Motor neuron (in vitro differentiated cells): Measurements from ENCODE around the gene SHC1. TPM values are rescaled to one million over a fixed set of nuclear protein-coding genes. Genes with fewer than 3 reads are reported as not detected.

Experiments used
- ATAC-seq, 8 experiments: fragments of 200-7000 bp; cut with Tn5 transposase; replicated peaks in 6 of 8; 2 replicates each; pipeline ENCODE4 v1.8.0; 2021; ENCODE audit warnings: mild to moderate bottlenecking in 8 of 8, moderate library complexity in 8 of 8
- H3K27ac ChIP-seq, 2 donors: fragments of 250-450 bp; sonication (Bioruptor Pico); 2 replicates each; pipeline ENCODE4 v1.9.0; 2021; ENCODE audit warnings: antibody characterized with exemption in 2 of 2, mild to moderate bottlenecking in 2 of 2, moderate library complexity in 1 of 2
- H3K4me1 ChIP-seq, 2 donors: fragments of 250-450 bp; sonication (Bioruptor Pico); replicated peaks in 1 of 2; 2 replicates each; pipeline ENCODE4 v1.6.1; 2021; ENCODE audit warnings: antibody characterized with exemption in 2 of 2, mild to moderate bottlenecking in 2 of 2, moderate library complexity in 1 of 2
- H3K4me3 ChIP-seq, 5 donors: fragments of 250-450 bp; sonication (Bioruptor Pico); 2 replicates each; pipeline ENCODE4 v1.9.0; 2021; ENCODE audit warnings: antibody characterized with exemption in 5 of 5, mild to moderate bottlenecking in 5 of 5, moderate library complexity in 4 of 5
- WGBS, 10 experiments: fragments of 450-650 bp; shearing (Covaris generic); methylation state at CpG; one replicate each; pipeline ENCODE4 v1.0.0; 2022; 5-methylcytosine and 5-hydroxymethylcytosine counted together
- in situ Hi-C, 9 experiments: fragments of 400-800 bp; cut with MboI; loops; one replicate each; pipeline ENCODE4 v1.15.0; 2021; ENCODE audit warnings: low sequenced_read_pairs in 9 of 9, low pct_unique_long_range_greater_than_20kb in 2 of 9; ENCODE audit not compliant: unreplicated experiment in 9 of 9
- total RNA-seq, 8 experiments: library from RNA; unstranded; fragments of 300-600 nt; gene quantifications; 2 replicates each; pipeline versions ENCODE4 v1.2.3 to v1.2.4, GENCODE V29; 2022

Gene SHC1
- total RNA-seq, 8 experiments from 2014 or later = 24.8 to 184 (median 53.5) TPM

DNA sequence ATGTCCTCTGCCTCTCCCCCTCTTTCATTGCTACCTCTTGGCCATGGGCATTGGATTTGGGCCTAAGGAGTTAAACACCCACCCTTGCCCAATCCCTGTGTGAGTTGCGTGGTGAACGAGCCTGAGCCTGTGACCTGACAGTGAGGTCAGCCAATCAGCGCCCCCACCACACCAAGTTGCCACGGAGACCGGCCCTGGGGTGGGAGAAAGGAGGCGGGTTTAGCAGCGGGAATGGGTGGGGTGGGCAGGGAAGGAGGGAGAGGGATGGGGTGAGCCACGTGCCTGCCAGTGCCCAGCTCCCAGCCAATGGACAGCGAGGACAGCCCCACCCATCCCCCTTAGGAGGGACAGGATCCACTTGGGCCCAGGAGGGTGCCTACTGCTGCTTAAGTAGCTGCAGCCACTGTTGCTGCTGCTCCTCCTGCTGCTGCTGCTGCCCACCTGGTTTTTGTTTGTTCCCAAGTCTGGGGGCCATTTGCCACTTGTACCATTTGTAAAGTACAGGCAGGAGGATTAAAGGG is 41.5 kb upstream of the SHC1 start:
- ATAC-seq = peak; percentile 76 to 94 (median 87)
- WGBS, 10 experiments = 0% methylated on average over 2 of the region's 9 CpGs; no CpG with 5 or more reads in 9 of the 10 experiments
- H3K4me1 ChIP-seq = peaks cover 30 to 32% of the 10 kb centered on the region in 2 donors
- H3K4me3 ChIP-seq = no peak overlapping the region
- H3K27ac ChIP-seq = peak overlapping the region; percentile 48 to 68
- in situ Hi-C loops = no loop called here

DNA sequence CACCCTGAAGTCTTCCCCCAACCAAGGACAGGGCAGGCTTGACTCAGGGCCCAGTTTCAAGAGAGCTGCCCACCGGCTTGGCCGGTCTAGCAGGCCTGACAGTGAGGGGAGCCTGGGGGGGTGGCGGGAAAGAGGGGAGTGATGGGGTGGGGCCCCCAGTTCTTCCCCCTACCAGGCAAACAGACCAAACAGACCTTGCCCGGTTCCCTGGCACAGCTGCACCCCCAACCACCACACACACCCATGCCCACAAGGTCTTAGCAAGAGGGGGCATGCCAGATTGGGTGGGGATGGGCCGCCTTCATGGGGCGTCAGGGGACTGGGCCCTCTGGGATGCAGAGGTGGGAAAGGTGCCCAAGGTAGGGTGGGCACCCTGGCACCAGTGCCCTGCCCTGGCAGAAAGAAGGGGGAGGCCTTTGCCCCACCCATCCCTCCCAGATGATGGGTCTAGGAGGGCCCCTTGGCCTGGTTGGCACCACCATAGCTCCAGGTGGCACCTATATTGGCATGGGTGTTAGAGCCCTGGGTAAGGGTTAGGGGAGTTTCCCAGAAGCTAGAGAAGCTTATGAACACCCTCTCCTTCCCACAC is 41.0 kb upstream of the SHC1 start:
- no peak overlapping the region for H3K4me3 ChIP-seq
- peak overlapping the region; percentile 48 to 68 for H3K27ac ChIP-seq
- peaks cover 26 to 27% of the 10 kb centered on the region in 2 donors for H3K4me1 ChIP-seq
- ATAC-seq = no peak
- in situ Hi-C loops = no loop called here
- WGBS, 10 experiments = no CpG with 5 or more reads among the region's 6 CpGs

GRCh38 chr1:155011004-155011416 is 40.5 kb upstream of the SHC1 start:
- Histone ChIP-seq H3K27ac (peak overlapping the region in 1 of 2 donors; percentile 68), H3K4me1 (peaks cover 26 to 27% of the 10 kb centered on the region in 2 donors), H3K4me3 (no peak overlapping the region)
- in situ Hi-C loops = no loop called here
- 60 to 100% (median 93%) methylated on average over 1 to 3 of the region's 5 CpGs; no CpG with 5 or more reads in 6 of the 10 experiments for WGBS, 10 experiments
- no peak for ATAC-seq

GRCh38 chr1:155010211-155010918 is 39.8 kb upstream of the SHC1 start:
- 80 to 100% (median 83%) methylated on average over 1 of the region's 11 CpGs; no CpG with 5 or more reads in 7 of the 10 experiments for WGBS, 10 experiments
- in situ Hi-C loops = no loop called here
- H3K4me1 ChIP-seq = peaks cover 27% of the 10 kb centered on the region in 2 donors
- peak overlapping the region in 1 of 2 donors; percentile 68 for H3K27ac ChIP-seq
- H3K4me3 ChIP-seq = no peak overlapping the region
- ATAC-seq = no peak

GRCh38 chr1:155009742-155010141 is 39.2 kb upstream of the SHC1 start:
- Histone ChIP-seq H3K4me3 (no peak overlapping the region), H3K27ac (no peak overlapping the region), H3K4me1 (peaks cover 30 to 34% of the 10 kb centered on the region in 2 donors)
- 80 to 100% (median 90%) methylated on average over 1 to 5 of the region's 5 CpGs; no CpG with 5 or more reads in 1 of the 10 experiments for WGBS, 10 experiments
- in situ Hi-C loops = no loop called here
- ATAC-seq = no peak

- Histone ChIP-seq H3K4me1 (peaks cover 35 to 38% of the 10 kb centered on the region in 2 donors), H3K27ac (no peak overlapping the region), H3K4me3 (no peak overlapping the region)
- ATAC-seq = no peak
- 85 to 100% methylated on average over 2 of the region's 12 CpGs; no CpG with 5 or more reads in 8 of the 10 experiments for WGBS, 10 experiments
- in situ Hi-C loops = no loop called here
Observed at GRCh38 chr1:155009221-155009711, 38.7 kb upstream of the SHC1 start.

DNA sequence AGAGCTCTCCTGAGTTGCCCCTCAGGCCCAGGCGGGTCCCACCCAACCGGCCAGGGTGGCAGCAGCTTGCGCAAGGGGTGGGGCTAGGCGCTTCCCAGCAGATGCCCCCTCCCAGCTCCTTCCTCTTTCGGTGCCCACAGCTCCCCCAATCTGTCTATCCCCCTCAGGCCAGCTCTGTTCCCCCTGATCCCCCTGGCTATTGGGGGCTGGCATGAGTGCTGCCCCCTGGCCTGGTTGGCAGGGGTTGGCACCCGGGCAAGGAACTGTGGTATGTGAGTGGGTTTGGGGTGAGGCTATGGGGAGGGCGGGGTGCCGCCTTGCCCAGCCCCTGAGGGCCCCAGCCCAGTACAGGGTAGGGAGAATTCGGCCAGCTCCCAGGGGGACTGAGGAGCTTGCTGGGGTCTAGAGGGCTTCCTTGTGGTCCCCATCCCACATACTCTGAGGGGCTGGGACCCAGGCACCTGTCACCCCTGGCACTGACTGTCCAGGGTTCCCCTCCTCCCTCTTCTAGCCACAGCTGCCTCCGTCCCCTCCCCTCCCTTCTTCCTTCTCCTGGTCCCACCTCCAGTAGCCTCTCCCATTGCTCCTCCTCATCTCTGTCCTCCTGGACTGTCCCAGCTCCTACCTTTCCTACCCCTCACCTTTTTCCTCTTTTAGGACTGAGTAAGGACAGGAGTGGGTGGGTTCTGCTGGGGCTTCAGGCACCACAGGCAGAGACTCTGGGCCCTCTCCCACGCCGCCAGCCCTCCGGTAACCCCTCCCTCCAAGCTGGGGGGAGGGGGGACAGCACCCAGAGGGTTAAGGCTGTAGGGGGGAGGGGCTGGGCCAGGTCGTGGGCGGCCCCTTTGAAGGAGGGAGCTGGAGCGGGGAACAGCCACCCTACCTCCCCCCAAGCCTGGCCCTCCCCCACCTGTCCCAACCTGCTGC is 37.7 kb upstream of the SHC1 start:
- 60% methylated on average over 1 of the region's 16 CpGs; no CpG with 5 or more reads in 9 of the 10 experiments for WGBS, 10 experiments
- Histone ChIP-seq H3K27ac (no peak overlapping the region), H3K4me3 (no peak overlapping the region), H3K4me1 (peaks cover 37 to 42% of the 10 kb centered on the region in 2 donors)
- in situ Hi-C loops = no loop called here
- no peak for ATAC-seq

- Histone ChIP-seq H3K27ac (no peak overlapping the region), H3K4me1 (peaks cover 33 to 39% of the 10 kb centered on the region in 2 donors), H3K4me3 (no peak overlapping the region)
- in situ Hi-C loops = no loop called here
- no peak for ATAC-seq
- WGBS, 10 experiments = 57 to 100% methylated on average over 1 of the region's 6 CpGs; no CpG with 5 or more reads in 8 of the 10 experiments
Observed at GRCh38 chr1:155007251-155007828, 36.8 kb upstream of the SHC1 start.

DNA sequence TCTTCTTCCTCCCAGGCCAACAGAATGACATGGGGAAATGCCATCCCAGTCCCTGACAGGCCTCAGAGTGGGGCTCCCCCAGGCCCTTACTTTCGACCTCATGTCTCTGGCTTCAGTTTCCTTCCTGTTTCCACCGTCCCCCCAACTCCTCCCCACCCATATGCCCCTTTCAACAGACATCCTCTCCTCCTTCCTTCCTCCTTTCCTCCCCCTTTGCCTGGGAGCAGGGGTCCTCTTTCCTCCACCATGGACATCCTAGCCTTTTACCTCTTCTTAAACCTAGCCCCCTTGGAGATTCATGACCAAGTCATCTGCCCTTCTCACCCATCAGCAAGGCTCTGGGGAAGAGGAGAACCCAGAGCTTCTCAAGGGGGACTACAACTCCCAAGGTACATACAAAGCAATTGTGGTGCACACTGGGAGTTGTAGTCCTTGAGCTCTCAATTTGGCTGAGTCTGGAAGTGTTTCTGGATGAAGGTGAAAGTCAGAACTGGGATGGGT is 36.1 kb upstream of the SHC1 start:
- in situ Hi-C loops = no loop called here
- 60 to 86% (median 83%) methylated on average over 1 of the region's 2 CpGs; no CpG with 5 or more reads in 7 of the 10 experiments for WGBS, 10 experiments
- Histone ChIP-seq H3K27ac (no peak overlapping the region), H3K4me1 (peaks cover 28 to 33% of the 10 kb centered on the region in 2 donors), H3K4me3 (no peak overlapping the region)
- no peak for ATAC-seq

- H3K27ac ChIP-seq = peak overlapping the region; percentile 91 to 93
- ATAC-seq = no peak
- H3K4me3 ChIP-seq = peak overlapping the region in 3 of 5 donors; percentile 49 to 70 (median 54)
- H3K4me1 ChIP-seq = peaks cover 19 to 22% of the 10 kb centered on the region in 2 donors
- in situ Hi-C loops = no loop called here
- WGBS, 10 experiments = 79 to 100% (median 98%) methylated on average over 1 to 8 of the region's 17 CpGs; no CpG with 5 or more reads in 6 of the 10 experiments
Observed at GRCh38 chr1:155005076-155006011, 34.8 kb upstream of the SHC1 start.

DNA sequence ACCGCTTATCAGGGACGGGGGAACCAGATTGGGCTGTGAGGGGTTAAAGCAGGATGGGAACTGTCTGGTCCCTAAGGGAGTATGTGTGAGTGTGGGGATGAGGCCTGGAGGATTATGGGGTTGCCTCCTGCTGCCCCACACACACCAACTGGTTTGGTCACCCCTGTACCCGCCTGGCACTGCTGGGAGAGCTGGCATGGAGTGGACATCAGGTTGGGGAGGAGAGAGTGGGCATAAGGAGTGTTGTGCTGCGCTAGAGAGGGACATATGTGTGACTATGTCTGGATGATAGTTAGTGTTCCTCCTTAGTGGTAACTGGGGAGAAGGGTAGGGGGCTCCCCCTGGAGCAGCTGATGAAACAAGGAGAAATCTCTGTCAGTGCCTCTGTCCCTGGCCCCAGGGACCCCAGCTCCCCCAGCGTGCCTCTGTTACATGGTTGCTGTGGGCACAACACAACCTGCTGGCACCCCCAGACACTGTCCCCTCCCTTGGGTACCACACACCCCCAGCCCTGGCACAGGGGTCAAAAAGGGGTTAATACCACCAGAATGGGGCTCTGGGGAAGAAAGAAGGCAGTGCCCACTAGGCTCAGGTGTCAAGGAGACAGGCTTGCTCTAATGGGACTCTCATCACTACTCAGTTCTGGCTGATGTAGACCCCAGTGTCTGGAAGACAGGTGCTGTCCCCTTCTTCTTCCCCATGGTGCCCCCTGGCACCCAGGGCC is 34.0 kb upstream of the SHC1 start:
- WGBS, 10 experiments = 0 to 100% (median 47%) methylated on average over 1 to 4 of the region's 5 CpGs; no CpG with 5 or more reads in 5 of the 10 experiments
- ATAC-seq = peak in 3 of 8 experiments; percentile 1 to 28 (median 20)
- H3K4me1 ChIP-seq = peaks cover 19 to 30% of the 10 kb centered on the region in 2 donors
- H3K4me3 ChIP-seq = peak overlapping the region; percentile 44 to 70 (median 54)
- peak overlapping the region; percentile 91 to 93 for H3K27ac ChIP-seq
- in situ Hi-C loops = no loop called here
